HG03280 (cell line): Measurements from ENCODE around the gene SLC35F5.
"Not testable (repeated sequence)": the region's sequence is repeated elsewhere in the genome, so short reads cannot be mapped to it uniquely, and the experiment has no call there.

Source experiments
- ATAC-seq: cut with Tn5 transposase; IDR thresholded peaks from one replicate; pipeline ENCODE4 v1.9.1; 2021; ENCODE audit warnings: mild to moderate bottlenecking, moderate library complexity; ENCODE audit not compliant: unreplicated experiment

The SLC35F5 gene

GRCh38 chr2:113757138-113757657, 756 bp upstream of the SLC35F5 start:
- no peak for ATAC-seq

- peak; percentile 35 for ATAC-seq
These were observed 547 bp downstream of the SLC35F5 start for GRCh38 chr2:113755835-113756354.

- no peak for ATAC-seq
These were observed 1.2 kb downstream of the SLC35F5 start for GRCh38 chr2:113755035-113755834.

- no peak for ATAC-seq
These were observed 2.3 kb downstream of the SLC35F5 start for GRCh38 chr2:113754160-113754559.

GRCh38 chr2:113750385-113750784, 6.1 kb downstream of the SLC35F5 start:
- no peak for ATAC-seq

GRCh38 chr2:113741091-113741490, 15.4 kb downstream of the SLC35F5 start:
- ATAC-seq: no peak

GRCh38 chr2:113739849-113740248, 16.6 kb downstream of the SLC35F5 start:
- ATAC-seq: no peak

- ATAC-seq: no peak
These were observed 22.3 kb downstream of the SLC35F5 start for GRCh38 chr2:113734185-113734584.

- no peak for ATAC-seq
These were observed 32.4 kb downstream of the SLC35F5 start for GRCh38 chr2:113724010-113724409.

GRCh38 chr2:113723411-113723810, 33.0 kb downstream of the SLC35F5 start:
- ATAC-seq: no peak

- no peak for ATAC-seq
These were observed 36.3 kb downstream of the SLC35F5 start for GRCh38 chr2:113720167-113720566.

GRCh38 chr2:113716291-113716690, 40.2 kb downstream of the SLC35F5 start:
- ATAC-seq: no peak

GRCh38 chr2:113712941-113713340, 43.5 kb downstream of the SLC35F5 start:
- ATAC-seq: no peak

GRCh38 chr2:113711851-113712250, 44.6 kb downstream of the SLC35F5 start:
- ATAC-seq: no peak

GRCh38 chr2:113709022-113709421, 47.4 kb downstream of the SLC35F5 start:
- ATAC-seq: no peak

- ATAC-seq: no peak
These were observed 49.3 kb downstream of the SLC35F5 start for GRCh38 chr2:113707106-113707505.

GRCh38 chr2:113705982-113706523, 50.4 kb downstream of the SLC35F5 start:
- ATAC-seq: no peak

- ATAC-seq: not testable (repeated sequence)
These were observed 52.0 kb downstream of the SLC35F5 start for GRCh38 chr2:113704300-113704993.

GRCh38 chr2:113703386-113704299, 52.8 kb downstream of the SLC35F5 start:
- ATAC-seq: no peak

- peak; percentile 82 for ATAC-seq
These were observed 56.1 kb downstream of the SLC35F5 start for GRCh38 chr2:113700186-113700841.
